ENCODE results near the gene LHX5. TPM values are rescaled to one million over a fixed set of nuclear protein-coding genes. Genes with fewer than 3 reads are reported as not detected.

Gene LHX5
- total RNA-seq, 1 donor from 2014 or later: not detected

DNA sequence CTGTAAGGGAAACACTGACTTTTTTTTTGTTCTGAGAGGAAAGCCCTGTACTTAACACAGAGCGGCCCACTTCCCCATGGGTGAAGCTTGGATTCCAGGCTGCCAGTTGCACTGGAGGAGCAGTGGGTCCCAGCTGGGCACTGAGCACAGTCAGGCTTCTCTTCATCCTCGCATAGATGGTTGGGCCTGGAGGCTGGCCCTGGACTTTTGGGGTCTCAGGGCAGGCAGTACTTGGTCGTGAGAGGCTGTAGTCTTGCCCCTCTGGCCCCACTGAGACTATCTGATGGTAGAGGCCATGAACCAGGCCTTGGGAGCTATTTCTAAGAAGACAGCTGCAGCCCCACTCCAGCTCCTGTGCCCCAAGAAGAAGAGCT, 6.2 kb upstream of the LHX5 start:
- no peak for DNase-seq (ENCODE audit: low read depth)

DNA sequence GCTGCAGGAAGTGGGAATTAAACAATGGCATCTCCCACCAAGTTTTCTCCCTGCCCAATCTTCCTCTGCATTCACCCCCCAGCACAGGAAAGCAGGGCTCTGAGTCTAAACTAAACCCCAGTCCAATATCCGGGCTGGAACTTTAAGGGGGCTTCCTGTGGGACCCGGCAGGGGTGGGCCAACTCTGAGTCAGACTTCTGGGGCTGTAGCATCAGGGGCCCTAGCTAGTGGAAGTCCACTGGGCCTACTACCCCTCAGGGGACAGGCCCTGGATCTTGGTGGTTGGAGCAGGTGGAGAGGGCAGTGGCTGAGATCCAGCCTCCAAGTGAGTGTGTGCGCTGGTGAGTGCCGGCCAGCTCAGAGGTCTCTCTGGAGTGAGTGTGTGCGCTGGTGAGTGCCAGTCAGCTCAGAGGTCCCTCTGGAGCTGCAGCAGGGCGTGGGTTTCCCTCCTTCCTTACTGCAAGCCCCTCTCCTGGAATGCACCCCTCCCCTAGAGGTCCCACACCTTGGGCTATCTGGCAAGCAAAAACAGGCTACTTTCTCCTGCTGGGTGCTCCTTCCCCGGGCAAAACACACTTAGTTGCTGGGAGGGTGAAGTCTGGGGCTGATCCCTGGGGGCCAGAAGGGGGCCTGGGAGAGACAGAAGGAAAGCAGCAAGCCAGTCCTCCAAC, 5.6 kb upstream of the LHX5 start:
- no peak for DNase-seq (ENCODE audit: low read depth)

GRCh38 chr12:113476176-113476986, 4.7 kb upstream of the LHX5 start:
- DNase-seq (ENCODE audit: low read depth): no peak

DNA sequence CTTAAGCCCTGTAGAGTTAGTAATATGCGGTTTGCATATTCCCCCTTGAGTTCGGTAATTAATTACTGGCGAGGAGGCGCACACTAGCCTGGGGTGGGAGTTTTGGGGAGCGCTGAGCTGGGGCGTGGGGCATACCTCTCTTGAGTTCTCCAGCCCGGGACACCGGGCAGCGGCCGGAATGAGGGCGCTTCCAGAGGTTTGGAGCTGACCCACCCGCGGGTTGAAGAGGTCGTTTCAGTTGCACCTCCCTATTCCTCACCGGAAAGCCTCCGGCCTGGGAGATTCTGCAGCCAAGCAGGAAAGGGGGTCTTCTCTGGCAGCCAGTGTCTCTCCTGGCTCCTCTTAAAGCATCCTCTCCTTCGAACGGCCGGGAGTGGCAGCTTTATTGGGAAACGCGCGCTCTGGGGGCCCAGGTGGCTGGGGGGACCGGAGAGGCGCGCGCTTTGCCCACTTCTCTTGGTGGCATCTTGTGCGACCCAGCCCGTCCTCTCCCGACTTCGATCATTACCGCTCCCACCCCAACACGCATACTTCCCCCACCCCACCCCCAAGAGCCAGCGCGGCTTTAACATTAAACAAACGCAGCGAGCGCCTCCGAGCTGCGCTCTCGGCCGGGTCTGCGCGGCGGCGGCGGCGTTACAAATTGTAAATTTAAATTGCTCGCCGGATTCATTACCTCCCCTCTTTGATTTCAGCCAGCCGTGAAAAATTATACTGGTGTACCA, 3.9 kb upstream of the LHX5 start:
- DNase-seq (ENCODE audit: low read depth): no peak

- DNase-seq (ENCODE audit: low read depth): no peak
Measured at GRCh38 chr12:113474635-113475436, 3.2 kb upstream of the LHX5 start.

DNA sequence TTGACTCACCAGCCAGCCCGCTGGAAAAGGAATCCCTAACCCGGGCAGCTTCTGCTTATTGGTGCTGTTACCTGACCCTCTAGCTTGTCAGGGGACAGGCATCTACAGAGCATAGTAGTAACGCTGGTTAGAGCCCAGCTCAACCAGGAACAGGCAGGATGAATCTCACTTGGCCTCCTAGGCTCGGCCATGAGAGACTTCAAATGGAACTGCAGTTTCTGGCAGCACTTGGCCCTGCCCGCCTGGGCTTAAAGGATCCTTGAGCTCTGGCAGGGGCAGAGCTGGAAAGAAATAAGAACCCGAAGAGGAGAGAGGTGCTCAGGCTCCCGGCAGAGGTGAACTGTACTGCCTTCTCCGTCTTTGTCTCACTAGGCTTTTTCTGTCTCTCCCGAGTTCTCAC, 2.3 kb upstream of the LHX5 start:
- DNase-seq (ENCODE audit: low read depth): no peak

DNA sequence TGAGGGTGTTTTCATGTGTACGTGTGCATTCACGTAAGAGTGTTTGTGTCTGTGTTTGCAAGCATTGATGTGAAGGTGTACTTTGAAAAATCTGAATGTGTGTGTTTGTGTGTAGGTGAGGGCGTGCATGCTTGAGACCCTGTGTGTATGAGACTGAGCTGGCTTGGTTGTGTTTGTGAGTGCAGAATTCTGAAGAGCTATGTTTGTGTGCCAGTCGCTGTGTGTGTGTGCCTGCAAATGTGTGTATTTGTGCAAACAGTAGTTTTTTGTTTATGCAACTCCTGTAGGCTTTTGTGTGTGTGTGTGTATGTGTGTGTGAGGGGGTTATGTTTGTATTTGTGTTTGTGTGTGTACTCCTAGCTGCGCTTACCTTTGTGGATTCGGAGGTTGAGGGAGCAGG, 1.7 kb upstream of the LHX5 start:
- no peak for DNase-seq (ENCODE audit: low read depth)

GRCh38 chr12:113472191-113473121, 785 bp upstream of the LHX5 start:
- no peak for DNase-seq (ENCODE audit: low read depth)

DNA sequence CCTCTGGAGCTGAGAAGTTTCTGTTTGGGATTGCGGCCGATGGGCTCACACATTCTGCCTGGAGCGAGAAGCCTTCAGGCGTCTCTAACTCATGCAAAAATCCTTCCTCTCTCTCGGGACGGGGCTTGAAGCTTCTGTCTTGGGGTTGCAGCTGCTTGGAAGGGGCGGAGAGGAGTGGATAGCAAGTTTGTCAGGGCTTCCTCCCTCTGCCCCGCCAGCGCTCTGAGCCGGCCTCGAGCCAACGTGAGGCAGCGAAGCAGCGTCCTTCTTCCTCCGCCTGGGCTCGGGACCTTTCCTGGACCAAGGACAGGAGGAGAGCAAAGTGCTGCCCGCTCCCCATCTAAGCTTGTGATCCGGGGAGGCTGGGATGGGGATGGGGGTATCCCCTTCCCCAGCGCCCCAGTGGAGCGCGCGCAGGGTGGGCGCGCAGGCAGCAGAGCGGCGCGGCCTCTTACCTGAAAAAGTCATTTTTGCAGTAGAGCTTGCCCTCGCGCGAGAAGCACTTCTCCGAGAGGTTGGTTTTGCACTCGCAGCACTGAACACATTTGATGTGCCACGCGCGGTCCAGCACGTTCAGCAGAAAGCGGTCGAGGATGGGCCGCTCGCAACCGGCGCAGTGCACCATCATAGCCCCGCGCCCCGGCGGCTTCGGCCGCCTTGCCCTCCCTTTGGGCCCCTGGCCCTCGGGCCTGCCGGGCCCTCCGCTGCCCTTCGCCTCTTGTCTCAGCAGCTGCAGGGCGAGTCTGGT, 626 bp downstream of the LHX5 start:
- no peak for DNase-seq (ENCODE audit: low read depth)

DNA sequence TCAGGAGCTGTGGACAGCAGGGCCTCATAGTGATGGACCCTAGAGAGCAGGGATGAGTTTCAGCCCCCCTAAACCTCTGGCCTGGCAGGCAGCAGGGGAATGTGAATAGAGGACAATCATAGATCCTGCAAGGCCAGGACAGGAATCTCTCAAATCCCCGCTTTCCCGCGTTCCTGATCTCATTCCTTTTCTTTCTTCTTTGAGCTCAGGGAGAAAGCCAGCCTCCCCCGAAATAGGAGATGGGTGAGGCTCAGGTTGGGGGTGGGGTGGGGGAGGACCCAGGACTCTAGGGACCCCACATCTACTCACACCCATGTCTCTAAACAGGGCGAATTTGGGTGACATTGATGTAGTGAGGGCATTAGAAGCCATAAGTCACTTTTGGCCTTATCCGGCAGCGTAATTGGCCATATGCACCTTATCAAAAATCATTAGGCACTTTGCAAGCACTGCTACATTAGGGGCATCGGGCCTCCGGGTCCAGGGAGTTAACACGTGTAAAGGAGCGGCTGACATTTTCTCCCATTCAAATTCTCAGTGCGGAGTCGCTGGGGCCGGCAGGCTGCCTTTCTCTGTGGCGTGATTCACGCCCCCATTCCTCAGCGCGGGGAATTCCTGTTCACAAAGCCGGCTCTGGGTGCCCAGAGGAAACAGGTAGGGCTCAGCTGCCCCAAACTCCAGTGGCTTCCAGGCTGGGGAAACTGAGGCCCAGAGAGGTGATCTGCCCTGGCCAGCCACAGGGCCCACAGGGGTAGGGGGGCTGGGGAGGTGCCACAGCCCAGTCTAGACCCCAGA, 1.5 kb downstream of the LHX5 start:
- no peak for DNase-seq (ENCODE audit: low read depth)

DNA sequence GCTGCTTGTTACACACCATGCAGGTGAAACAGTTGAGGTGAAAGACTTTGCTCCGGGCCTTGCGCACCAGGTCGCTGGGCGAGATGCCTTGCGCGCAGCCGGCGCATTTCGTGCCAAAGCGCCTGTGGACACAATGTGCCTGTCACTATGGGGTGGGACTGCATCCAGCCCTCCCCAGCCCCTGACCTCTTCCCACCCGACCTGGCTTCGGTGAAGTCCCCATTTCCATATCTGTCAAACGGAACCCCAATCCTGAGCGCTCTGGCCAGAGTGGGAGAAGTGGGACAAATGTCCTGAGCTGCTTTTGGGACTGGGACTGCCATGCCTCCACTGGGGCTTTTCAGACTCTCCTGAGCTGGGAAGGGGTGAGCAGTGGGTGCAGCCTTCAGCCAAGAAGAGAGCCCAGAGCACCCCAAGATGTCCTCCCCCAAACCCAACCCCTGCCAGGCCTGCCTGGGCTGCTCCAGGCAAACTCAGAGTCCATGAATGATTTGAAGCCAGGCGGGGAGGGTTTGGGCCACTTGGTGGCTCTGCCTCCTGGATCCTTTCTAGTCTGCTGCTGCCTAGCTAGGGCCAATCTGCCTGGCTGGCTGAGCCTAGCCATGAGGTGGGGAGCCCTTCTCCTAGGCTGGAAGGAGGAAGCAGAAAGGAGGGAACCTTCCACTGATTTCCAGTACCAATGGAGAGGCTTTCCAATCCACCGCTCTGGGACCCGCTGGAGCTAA, 2.3 kb downstream of the LHX5 start:
- DNase-seq (ENCODE audit: low read depth): no peak

DNA sequence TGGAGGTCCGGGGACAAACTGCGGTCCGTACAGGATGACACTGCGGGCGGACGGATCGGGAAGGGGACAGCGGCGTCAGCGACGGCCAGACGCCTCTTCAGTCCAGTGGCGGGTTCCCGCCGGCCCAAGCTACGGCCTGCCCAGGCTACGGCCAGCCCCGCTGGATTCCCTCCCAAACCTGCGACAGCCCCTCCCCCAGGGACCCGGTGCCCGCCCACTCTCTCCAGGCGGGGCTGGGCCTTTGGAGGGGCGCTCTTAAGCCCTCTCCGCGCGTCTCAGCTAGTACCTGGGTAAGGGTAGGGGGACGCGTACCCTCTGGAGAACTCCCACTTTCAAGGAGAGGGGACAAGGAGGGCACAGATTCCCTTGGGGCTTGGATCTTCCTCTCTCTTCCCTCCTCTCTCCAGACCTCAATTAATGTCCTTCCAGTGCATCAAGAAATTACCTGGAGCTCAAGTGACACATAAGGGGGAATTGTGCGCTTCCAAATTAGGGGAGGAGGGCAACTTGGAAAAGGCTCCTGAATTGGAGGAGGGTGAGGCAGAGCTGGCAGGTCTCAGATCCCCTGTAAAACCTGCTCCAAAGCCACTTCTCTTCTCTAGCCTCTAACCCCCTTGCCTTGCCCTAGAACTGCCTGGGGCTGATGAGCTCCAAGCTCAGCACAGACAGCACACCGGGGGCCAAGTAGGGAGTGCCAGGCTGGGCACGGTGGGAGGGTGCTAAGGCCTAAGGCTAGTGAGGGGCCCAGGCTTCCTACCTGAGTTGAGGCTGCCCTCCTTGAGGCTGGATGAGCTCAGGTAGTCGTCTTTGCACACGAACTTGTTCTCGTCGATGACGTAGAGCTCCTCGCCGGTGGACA, 3.1 kb downstream of the LHX5 start:
- no peak for DNase-seq (ENCODE audit: low read depth)

- DNase-seq (ENCODE audit: low read depth): no peak
Measured at GRCh38 chr12:113467502-113468364, 3.9 kb downstream of the LHX5 start.

DNA sequence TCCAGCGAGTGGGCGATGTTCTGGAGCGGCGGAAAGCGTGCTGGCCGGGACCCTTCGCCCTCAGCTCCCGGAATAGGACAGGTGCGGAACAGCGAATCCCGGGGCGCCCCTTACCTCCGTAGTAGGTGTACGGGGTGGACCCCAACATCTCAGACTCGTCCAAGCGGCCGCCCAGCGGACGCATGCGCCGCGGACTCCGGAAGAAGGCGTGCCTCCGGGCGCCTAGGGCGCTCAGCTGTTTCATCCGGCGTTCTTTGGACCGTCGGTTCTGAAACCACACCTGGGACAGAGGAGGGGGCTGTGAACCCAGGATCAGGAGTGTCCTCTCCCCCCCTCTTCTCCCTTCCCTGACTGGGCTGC, 4.5 kb downstream of the LHX5 start:
- DNase-seq (ENCODE audit: low read depth): no peak

- DNase-seq (ENCODE audit: low read depth): no peak
Measured at GRCh38 chr12:113466454-113467141, 5.1 kb downstream of the LHX5 start.

DNA sequence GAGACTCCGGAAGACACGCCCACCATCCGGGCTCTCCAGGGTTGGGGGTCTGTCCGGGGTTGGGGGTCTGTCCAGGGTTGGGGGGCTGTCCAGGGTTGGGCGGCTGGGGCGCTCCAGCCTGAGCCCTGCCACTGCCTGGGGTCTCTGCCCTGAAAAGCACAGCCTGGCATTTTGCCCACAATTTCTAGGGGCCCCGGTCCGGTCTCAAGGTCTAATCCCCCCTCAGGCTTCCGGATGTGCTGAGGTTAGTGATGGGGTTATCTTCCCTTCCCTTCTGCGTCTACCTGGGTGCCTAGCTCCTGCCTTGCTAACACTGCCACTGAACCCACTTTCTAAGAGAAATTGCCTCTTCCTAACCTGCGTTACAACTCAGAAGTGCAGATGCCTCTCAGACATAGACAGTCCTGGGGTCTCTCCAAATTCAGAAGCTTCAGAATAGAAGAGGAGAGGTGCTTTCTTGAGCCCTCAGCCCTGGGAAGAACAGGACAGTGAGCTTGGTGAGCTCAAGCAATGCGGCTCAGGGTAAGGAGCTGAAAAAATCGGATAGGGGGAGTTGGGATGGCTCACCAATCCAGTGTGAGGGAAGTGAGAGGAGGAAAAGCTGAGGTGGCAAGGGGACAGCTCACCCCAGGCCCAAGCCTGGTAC, 5.7 kb downstream of the LHX5 start:
- DNase-seq (ENCODE audit: low read depth): no peak

All from renal cortical epithelial cell (primary cell).